NCI-H2196 treated with DMSO at 0.1 percent for 48 hours (cell line): ENCODE data around the gene CCNG2.

ENCODE experiments used
- DNase-seq: peaks from one replicate; lab custom pipeline; 2025; ENCODE audit not compliant: unreplicated experiment; lab: John Stamatoyannopoulos, UW

The CCNG2 gene

GRCh38 chr4:77175201-77175611 is 18.2 kb downstream of the CCNG2 start:
- no peak for DNase-seq

DNA sequence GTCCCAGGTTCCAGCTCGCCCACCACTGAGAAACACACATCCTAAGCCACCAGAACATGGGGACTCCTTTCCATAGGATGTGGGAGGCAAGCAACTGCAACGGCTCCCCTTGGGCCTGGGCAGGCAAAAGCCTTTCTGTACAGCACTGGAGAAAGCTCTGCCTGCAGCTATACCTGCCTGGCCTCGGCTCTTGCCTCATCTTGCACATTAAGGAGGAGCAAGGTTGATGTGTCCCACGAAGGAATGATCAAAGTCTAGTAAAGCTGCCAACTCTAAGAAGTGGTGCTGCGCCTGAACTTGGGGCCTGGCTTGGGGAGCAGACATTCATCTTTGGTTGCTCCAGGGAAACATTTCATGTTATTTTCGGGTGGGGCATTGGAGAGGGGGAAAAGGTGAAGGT is 19.6 kb downstream of the CCNG2 start:
- no peak for DNase-seq

DNA sequence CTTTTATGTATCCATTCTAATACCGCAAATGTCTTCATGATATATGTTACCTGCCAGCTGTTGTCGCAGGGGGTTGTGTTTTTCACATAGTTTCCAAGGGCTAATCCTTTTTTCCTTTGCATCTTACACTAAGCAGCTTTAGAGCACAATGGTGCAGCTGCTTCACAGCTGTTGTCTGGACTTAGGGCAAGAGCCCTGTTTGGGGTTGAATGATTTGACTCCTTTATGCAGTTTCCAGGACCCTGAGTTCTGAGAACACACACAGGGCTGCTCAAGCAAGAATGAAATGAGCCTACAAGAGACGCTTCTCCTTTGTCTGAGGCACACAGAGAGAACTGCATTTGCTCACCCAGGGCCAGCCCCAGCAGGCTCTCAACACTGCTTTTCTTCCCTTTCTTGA is 20.2 kb downstream of the CCNG2 start:
- no peak for DNase-seq

- no peak for DNase-seq
These were observed 21.6 kb downstream of the CCNG2 start for GRCh38 chr4:77178560-77178959.

GRCh38 chr4:77179519-77179918 is 22.5 kb downstream of the CCNG2 start:
- no peak for DNase-seq

DNA sequence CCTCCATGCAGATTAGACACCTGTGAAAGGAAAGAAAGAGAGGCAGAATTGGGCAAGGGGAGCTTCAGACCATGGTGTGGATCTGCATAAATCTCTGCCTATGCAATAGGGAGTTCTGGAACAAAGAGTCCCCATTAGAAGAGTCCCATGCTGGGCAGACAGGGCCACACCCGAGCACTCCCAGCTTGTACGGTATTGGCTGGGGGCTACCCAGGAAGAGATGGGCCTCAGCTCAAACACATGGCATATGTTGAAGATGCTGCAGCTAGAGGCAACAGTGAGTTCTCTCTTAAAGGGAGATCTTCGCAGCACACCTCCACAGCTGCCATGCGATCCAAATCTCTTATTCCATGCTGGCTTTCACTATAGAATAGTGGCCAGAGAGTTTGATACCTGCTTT is 24.7 kb downstream of the CCNG2 start:
- no peak for DNase-seq

GRCh38 chr4:77183777-77184420 is 26.9 kb downstream of the CCNG2 start:
- DNase-seq, result no peak

DNA sequence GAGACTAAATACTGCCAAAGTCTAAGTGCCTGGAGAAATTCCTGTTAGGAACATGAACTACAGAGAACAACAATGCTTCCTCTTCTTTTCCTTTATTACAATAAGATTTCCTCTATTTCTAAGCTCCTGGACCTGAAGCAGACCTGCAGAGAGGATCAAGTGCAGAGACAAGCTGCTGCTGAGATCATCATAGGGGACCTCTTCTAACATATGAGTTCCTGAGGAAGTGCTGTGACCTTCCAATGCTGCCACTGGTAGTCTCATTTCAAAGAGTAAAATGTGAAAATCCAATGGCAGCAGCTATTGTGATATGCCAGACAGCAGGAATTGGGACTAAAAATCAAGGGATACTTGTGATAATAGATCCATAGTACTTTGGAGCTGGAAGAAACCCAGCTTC is 28.0 kb downstream of the CCNG2 start:
- DNase-seq, result no peak

GRCh38 chr4:77185686-77186085 is 28.7 kb downstream of the CCNG2 start:
- DNase-seq, result no peak

GRCh38 chr4:77187322-77187721 is 30.3 kb downstream of the CCNG2 start:
- no peak for DNase-seq

DNA sequence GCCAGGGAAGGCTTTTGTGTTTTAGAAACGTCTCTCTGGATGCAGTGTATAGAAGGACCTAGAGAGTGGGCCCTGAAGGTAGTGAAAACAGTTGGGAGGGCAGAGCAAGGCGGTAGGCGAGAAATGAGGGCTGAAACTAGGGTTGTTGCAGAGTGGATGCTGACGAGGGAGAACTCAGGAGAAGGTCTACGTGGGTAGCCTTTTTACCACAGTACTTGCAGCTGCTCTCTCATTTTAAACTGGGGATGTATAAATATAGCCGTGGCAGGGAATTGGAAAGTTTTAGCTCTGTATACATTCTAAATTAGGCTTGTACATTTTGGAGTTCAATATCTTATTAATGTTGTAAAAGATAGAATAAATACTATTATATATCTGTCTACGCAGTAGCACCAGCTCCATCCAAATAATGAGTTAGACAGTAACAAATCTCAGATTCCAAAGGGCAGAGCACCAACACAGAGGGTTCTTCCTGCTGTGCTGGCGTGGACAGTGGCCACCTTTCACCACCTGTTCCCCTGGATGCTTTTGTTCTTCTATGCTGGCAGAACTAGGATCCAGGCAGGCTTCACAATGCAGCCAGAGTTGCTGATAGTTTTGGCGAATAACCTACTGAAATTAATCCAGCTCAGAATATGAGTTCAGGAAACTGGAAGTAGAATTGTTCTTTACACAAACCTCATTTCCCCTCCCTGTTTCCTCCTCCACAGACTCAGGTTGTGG is 31.7 kb downstream of the CCNG2 start:
- no peak for DNase-seq

- DNase-seq, result no peak
These were observed 32.4 kb downstream of the CCNG2 start for GRCh38 chr4:77189412-77189811.

DNA sequence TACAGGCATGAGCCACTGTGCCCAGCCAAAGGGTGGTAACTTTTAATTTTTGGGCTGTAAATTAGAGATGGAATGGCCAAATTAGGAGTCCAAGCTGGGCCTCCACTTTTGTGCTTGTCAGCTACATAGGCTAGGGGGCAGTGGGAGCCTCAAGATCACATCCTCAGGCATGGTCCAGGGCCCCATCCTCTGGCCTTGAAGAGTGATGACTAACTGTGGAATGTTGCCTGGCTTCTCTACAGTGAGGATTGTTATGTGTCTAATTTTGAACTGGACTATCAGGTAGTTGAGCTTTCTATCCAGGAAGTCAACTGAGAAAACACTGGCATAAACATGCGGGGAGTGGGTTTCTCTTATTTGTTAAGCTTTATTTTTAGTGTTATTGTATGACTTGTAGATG is 33.0 kb downstream of the CCNG2 start:
- DNase-seq, result no peak

DNA sequence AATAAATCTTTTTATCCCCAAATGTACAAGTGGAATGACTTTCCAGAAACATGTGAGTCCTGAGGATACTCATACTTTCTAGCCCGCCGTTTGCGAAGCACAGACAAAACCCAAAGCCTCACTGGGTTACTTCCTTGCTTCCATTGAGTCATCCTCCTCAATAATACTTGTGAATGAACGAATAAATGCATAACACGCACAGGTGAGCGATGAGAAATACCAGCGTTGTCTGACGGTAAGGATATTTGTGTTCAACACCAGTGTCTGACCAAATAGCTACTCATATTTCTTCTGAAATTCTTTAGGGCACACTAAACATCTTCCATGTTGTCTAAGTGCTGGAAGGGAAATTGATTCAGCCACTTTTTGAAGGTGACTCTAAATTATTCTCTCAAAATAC is 36.0 kb downstream of the CCNG2 start:
- no peak for DNase-seq

DNA sequence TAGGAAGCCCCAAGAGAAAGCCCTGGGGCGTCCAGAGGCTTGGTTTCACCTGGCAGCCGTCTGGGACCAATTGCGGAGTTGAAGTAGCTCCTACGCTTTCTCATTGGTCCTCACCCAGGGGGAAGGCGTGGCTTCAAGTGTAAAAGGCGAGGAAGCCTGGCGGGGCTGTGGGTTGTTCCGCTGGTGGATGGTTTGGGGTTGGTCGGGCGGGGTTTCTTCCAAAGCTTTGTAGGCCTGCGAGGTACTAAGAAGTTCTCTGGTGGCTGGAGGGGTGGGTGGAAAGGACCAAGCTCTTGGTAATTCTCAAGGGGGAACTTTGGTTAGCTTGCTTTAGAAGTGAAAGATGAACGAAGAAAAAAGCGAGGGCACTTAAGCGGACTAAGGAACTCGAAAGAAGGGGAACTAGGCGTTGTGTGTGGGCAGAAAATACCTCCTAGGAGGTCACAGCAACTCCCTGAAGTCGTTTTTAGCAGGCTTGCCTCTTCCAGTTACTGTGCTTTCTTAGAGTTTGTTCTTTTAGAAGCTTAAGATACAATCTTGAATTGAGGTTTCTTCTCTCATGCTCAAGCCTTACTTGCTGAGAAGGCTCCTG is 36.6 kb downstream of the CCNG2 start:
- DNase-seq, result no peak

- no peak for DNase-seq
These were observed 37.4 kb downstream of the CCNG2 start for GRCh38 chr4:77194366-77194765.

GRCh38 chr4:77194989-77195388 is 38.0 kb downstream of the CCNG2 start:
- DNase-seq, result no peak

DNA sequence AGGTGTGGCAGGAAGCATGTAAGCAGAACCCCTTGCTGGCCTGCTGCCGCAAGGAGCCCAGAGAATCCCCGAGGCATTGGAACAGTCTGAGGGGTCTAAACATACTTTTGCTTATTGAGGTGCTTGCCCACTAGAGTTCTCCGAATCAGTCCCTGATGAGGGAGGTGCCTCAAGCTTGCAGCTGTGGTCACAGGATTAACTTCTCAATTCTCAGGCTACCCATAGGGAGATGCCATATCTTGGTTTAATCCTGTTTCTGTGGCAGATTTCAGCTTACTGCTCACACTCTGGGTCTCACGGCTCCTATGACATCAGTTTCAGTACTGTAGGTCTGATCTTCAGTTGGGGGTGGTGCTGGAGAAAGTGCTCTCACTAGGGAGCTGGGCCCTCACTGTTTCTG is 39.9 kb downstream of the CCNG2 start:
- DNase-seq, result no peak

DNA sequence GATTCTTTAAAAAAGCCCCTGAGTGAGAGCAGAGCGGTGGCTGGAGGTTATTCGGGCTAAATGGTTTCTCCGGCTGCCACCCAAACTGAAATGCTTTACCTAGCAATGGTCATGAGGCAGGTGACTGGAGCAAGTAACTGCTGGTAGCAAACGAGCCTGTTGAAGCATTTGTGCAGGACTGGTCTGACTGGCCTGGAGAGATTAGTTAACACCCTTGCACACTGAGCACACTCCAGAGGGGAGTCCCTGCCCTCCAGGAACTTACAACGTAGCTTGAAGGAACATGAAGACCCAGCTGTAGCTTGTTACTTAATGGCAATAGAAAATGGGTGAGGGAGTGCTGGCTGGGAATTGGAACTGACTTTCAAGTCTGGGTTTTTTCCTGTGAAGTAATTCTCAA is 40.4 kb downstream of the CCNG2 start:
- no peak for DNase-seq

DNA sequence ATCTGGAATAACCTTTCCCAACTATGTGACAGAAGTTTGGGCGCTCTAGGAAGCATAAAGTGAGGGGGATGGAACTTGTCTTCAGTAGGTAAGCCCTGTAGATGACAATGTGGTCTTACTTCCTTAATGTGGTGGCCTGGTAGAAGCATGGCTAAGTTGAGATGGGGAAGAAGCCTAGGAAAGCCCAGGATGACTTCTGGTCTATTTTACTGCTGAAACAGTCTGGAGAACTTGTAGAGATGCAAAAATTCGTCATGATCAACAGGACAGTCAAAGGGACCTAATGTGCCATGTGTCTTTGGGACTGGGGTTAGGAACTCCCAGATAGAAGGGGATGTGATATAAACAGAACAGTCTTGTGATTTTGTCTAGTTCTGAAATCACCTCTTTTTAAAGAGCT is 40.8 kb downstream of the CCNG2 start:
- no peak for DNase-seq

GRCh38 chr4:77199276-77199675 is 42.3 kb downstream of the CCNG2 start:
- DNase-seq, result no peak

GRCh38 chr4:77199701-77200100 is 42.7 kb downstream of the CCNG2 start:
- DNase-seq, result no peak

GRCh38 chr4:77201343-77201742 is 44.3 kb downstream of the CCNG2 start:
- no peak for DNase-seq
